GM23248 (cell line): ENCODE results near the gene AQP10.

Experiments used
- EZH2 ChIP-seq: fragments of 200-600 bp; sonication (generic); IDR thresholded peaks from 2 replicates; pipeline ENCODE4 v1.6.1; 2018; ENCODE audit warnings: antibody characterized with exemption, mild to moderate bottlenecking; ENCODE audit not compliant: insufficient read depth, poor library complexity, severe bottlenecking
- EZH2phosphoT487 ChIP-seq: fragments of 200-600 bp; sonication (generic); IDR thresholded peaks from 2 replicates; pipeline ENCODE4 v1.6.1; 2018; ENCODE audit warnings: antibody characterized with exemption, moderate library complexity, mild to moderate bottlenecking, low read depth; ENCODE audit not compliant: insufficient read depth

- TF ChIP-seq EZH2 (no peak), EZH2phosphoT487 (no peak)
Observed at GRCh38 chr1:154342132-154342531, 21.2 kb downstream of the AQP10 start.
